Ishikawa (cell line): ENCODE results near the gene AIF1.

ENCODE experiments used
- CEBPB ChIP-seq: IDR thresholded peaks from 2 replicates; pipeline ENCODE4 v1.6.1; 2012
- CREB1 ChIP-seq: IDR thresholded peaks from 2 replicates; pipeline ENCODE4 v1.6.1; 2012; ENCODE audit warnings: low read depth
- EGR1 ChIP-seq: IDR thresholded peaks from 2 replicates; pipeline ENCODE4 v1.6.1; 2012
- EP300 ChIP-seq: IDR thresholded peaks from 2 replicates; pipeline ENCODE4 v1.6.1; 2012; ENCODE audit warnings: borderline replicate concordance
- FOXM1 ChIP-seq: IDR thresholded peaks from 2 replicates; pipeline ENCODE4 v1.6.1; 2012; ENCODE audit warnings: low read depth, borderline replicate concordance
- NFIC ChIP-seq: IDR thresholded peaks from 2 replicates; pipeline ENCODE4 v1.6.1; 2012
- RAD21 ChIP-seq: IDR thresholded peaks from 2 replicates; pipeline ENCODE4 v1.6.1; 2012; ENCODE audit warnings: low read depth
- TAF1 ChIP-seq: IDR thresholded peaks from 2 replicates; pipeline ENCODE4 v1.6.1; 2012; ENCODE audit warnings: low read depth, mild to moderate bottlenecking
- TCF12 ChIP-seq: IDR thresholded peaks from 2 replicates; pipeline ENCODE4 v1.6.1; 2012; ENCODE audit warnings: low read depth
- TEAD4 ChIP-seq: IDR thresholded peaks from 2 replicates; pipeline ENCODE4 v1.6.1; 2012
- YY1 ChIP-seq: IDR thresholded peaks from 2 replicates; pipeline ENCODE4 v1.6.1; 2012; ENCODE audit warnings: low read depth
- ZBTB7A ChIP-seq: IDR thresholded peaks from 2 replicates; pipeline ENCODE4 v1.6.1; 2012; ENCODE audit warnings: low read depth
- TF ChIP-seq, protein P1 (sequence below): IDR thresholded peaks from 2 replicates; pipeline ENCODE4 v1.6.1; 2012
- TF ChIP-seq, protein P2 (sequence below): IDR thresholded peaks from 2 replicates; pipeline ENCODE4 v1.6.1; 2012; ENCODE audit warnings: low read depth, mild to moderate bottlenecking
- TF ChIP-seq, protein P3 (sequence below): IDR thresholded peaks from 2 replicates; pipeline ENCODE4 v1.6.1; 2012

AIF1 gene

DNA sequence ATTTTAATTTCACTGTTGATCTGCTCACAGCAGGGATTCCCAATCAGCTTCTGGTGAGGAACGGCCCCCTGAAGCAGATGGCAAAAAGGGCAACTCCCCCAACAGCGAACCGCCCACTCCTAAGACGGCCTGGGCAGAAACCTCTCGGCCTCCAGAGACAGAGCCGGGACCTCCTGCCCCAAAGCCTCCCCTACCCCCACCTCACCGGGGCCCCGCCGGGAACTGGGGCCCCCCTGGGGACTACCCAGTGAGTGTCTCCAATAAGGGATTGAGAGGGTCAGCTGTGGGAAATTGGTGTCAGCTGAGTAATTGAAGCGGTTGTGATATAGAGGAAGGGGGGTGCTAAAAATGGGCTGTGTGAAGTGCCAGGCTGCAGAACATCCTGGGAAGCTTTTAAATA is 11.9 kb downstream of the AIF1 start:
- TF ChIP-seq CEBPB (no peak), TEAD4 (no peak), EGR1 (no peak), RAD21 (no peak), TAF1 (no peak), NFIC (no peak), ZBTB7A (no peak), EP300 (no peak), TCF12 (no peak), FOXM1 (no peak), YY1 (no peak), CREB1 (no peak)
- TF ChIP-seq, protein P1, sequence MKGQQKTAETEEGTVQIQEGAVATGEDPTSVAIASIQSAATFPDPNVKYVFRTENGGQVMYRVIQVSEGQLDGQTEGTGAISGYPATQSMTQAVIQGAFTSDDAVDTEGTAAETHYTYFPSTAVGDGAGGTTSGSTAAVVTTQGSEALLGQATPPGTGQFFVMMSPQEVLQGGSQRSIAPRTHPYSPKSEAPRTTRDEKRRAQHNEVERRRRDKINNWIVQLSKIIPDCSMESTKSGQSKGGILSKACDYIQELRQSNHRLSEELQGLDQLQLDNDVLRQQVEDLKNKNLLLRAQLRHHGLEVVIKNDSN: no peak
- TF ChIP-seq, protein P2, sequence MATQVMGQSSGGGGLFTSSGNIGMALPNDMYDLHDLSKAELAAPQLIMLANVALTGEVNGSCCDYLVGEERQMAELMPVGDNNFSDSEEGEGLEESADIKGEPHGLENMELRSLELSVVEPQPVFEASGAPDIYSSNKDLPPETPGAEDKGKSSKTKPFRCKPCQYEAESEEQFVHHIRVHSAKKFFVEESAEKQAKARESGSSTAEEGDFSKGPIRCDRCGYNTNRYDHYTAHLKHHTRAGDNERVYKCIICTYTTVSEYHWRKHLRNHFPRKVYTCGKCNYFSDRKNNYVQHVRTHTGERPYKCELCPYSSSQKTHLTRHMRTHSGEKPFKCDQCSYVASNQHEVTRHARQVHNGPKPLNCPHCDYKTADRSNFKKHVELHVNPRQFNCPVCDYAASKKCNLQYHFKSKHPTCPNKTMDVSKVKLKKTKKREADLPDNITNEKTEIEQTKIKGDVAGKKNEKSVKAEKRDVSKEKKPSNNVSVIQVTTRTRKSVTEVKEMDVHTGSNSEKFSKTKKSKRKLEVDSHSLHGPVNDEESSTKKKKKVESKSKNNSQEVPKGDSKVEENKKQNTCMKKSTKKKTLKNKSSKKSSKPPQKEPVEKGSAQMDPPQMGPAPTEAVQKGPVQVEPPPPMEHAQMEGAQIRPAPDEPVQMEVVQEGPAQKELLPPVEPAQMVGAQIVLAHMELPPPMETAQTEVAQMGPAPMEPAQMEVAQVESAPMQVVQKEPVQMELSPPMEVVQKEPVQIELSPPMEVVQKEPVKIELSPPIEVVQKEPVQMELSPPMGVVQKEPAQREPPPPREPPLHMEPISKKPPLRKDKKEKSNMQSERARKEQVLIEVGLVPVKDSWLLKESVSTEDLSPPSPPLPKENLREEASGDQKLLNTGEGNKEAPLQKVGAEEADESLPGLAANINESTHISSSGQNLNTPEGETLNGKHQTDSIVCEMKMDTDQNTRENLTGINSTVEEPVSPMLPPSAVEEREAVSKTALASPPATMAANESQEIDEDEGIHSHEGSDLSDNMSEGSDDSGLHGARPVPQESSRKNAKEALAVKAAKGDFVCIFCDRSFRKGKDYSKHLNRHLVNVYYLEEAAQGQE: no peak
- TF ChIP-seq, protein P3, sequence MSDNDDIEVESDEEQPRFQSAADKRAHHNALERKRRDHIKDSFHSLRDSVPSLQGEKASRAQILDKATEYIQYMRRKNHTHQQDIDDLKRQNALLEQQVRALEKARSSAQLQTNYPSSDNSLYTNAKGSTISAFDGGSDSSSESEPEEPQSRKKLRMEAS: no peak

DNA sequence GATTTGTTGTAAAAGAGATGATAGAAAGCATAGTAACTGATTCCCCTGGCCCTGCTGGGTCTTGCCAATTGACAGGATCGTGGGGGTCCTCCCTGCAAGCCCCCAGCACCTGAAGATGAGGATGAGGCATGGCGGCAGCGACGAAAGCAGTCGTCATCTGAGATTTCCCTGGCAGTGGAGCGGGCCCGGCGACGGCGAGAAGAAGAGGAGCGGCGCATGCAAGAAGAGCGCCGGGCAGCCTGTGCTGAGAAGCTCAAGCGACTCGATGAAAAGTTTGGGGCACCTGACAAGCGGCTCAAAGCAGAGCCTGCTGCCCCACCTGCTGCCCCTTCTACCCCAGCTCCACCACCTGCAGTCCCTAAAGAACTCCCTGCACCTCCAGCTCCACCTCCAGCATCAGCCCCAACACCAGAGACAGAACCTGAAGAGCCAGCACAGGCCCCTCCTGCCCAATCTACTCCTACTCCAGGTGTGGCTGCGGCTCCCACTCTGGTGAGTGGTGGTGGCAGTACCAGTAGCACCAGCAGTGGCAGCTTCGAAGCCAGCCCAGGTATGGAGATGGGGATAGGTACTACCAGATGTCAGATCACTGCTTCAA is 12.8 kb downstream of the AIF1 start:
- TF ChIP-seq TCF12: no peak
- TF ChIP-seq EP300: no peak
- TF ChIP-seq, protein P1: no peak
- no peak for TF ChIP-seq FOXM1
- TF ChIP-seq, protein P3: no peak
- no peak for TF ChIP-seq EGR1
- no peak for TF ChIP-seq TEAD4
- TF ChIP-seq, protein P2: no peak
- no peak for TF ChIP-seq CREB1
- no peak for TF ChIP-seq CEBPB
- TF ChIP-seq YY1: no peak
- TF ChIP-seq ZBTB7A: no peak

DNA sequence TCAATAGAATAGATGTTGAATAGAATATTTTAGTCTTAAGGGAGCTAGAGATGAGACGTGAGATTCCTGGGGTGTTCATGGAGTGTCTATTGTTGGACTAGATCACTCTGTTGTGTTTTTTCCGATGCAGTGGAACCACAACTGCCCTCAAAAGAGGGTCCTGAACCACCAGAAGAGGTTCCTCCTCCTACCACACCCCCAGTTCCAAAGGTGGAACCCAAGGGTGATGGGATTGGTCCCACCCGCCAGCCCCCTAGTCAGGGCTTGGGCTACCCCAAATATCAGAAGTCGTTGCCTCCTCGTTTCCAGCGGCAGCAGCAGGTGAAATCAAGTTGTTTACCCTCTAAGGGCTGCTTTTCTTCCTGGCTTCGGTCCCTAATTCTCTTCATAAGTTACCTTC is 14.0 kb downstream of the AIF1 start:
- TF ChIP-seq TAF1 (no peak), YY1 (no peak), NFIC (no peak), TEAD4 (no peak), FOXM1 (no peak)
- TF ChIP-seq, protein P1: no peak

DNA sequence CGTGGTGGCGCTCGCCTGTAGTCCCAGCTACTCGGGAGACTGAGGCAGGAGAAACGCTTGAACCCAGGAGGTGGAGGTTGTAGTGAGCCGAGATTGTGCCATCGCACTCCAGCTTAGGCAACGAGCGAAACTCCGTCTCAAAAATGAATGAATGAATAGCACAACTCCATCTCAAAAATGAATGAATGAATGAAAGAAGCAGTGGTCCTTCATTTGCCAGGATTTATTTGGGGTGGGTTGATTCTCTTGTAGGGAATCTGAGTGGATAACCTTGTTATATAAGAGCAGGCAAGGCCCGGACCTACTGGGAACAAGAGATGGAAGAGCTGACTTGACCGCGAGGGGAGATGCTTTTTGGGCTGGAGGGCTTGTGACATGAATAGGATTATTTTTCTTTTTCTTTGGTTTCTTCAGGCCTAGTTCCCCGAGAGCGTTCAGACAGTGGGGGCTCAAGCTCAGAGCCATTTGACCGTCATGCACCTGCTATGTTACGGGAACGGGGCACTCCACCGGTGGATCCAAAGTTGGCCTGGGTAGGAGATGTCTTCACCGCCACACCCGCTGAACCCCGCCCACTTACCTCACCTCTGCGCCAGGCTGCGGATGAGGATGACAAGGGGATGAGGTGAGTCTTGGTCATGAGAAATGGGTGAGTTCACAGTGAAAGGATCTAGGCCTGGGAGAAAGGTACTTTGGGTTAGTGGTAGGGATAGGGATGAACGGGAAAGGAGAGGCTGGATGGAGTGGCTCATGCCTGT is 15.3 kb downstream of the AIF1 start:
- no peak for TF ChIP-seq TAF1
- TF ChIP-seq CREB1: no peak
- TF ChIP-seq RAD21: no peak
- no peak for TF ChIP-seq YY1
- TF ChIP-seq TCF12: no peak
- TF ChIP-seq, protein P2: no peak
- no peak for TF ChIP-seq EGR1
